Measurements from ENCODE around the gene PKNOX2. TPM values are rescaled to one million over a fixed set of nuclear protein-coding genes. Genes with fewer than 3 reads are reported as not detected.

The PKNOX2 gene
- total RNA-seq, 1 donor from 2014 or later: 21.5 TPM

GRCh38 chr11:125242141-125242775 lies 77.7 kb downstream of the PKNOX2 start:
- Mint-ChIP-seq H3K4me1 (peaks cover 31% of the 10 kb centered on the region), H3K27me3 (ENCODE audit: low read depth) (peaks cover 67% of the 10 kb centered on the region), H3K27ac (ENCODE audit: unreplicated experiment) (peak overlapping the region; percentile 83), H3K4me3 (no peak overlapping the region), H3K9me3 (no peaks in the 10 kb centered on the region), H3K36me3 (ENCODE audit: low read depth) (peaks cover 8% of the 10 kb centered on the region)
- TF ChIP-seq CTCF (conservative IDR thresholded peaks at IDR 0.05): no peak
- DNase-seq (ENCODE audit: low read depth, low spot score): no peak

DNA sequence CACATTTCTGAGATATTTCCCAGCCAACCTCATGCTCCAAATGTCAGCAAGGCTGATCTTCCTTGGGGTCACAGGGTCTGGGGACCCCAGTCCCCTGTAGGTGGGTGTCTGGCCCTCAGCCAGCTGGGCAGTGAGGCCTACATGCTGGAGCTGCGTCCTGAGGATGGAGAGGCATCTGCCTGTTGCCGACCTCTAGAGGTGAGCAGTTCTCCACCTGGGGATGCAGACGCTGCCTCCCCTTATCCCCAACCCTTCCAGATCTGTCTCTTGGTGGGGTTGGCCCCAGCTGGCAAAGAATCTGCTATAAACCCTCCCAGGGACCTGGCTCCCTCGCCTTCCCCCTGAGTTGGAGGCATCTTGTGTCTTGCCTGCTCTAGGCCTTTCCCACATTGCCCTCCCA lies 79.6 kb downstream of the PKNOX2 start:
- no peak for DNase-seq (ENCODE audit: low read depth, low spot score)
- H3K4me1 Mint-ChIP-seq: peaks cover 20% of the 10 kb centered on the region
- peaks cover 5% of the 10 kb centered on the region for H3K36me3 Mint-ChIP-seq (ENCODE audit: low read depth)
- no peak overlapping the region for H3K4me3 Mint-ChIP-seq
- H3K27me3 Mint-ChIP-seq (ENCODE audit: low read depth): peaks cover 50% of the 10 kb centered on the region
- TF ChIP-seq CTCF (conservative IDR thresholded peaks at IDR 0.05): no peak
- H3K27ac Mint-ChIP-seq (ENCODE audit: unreplicated experiment): peak overlapping the region; percentile 27
- H3K9me3 Mint-ChIP-seq: no peaks in the 10 kb centered on the region

DNA sequence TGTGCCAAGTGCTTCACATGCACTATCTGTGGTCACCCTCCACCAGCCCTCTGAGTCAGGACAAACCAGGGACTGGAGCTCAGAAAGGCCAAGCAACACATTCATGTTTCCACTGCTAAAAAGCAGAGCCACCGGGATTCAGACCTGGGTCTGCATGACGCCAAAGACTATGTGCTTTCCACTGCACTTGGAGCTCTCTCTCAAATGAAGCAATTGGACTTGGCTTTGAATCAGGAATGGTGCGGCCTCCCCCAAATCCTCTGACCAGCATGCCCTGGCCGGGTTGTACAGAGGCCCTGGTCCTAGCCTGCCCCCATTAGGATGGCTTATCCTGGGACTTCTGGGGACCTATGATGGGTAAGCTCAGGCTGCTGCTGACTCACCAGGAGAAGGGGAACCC lies 80.7 kb downstream of the PKNOX2 start:
- peaks cover 5% of the 10 kb centered on the region for H3K36me3 Mint-ChIP-seq (ENCODE audit: low read depth)
- peaks cover 13% of the 10 kb centered on the region for H3K4me1 Mint-ChIP-seq
- H3K27me3 Mint-ChIP-seq (ENCODE audit: low read depth): peaks cover 39% of the 10 kb centered on the region
- H3K27ac Mint-ChIP-seq (ENCODE audit: unreplicated experiment): no peak overlapping the region
- H3K9me3 Mint-ChIP-seq: no peaks in the 10 kb centered on the region
- no peak for DNase-seq (ENCODE audit: low read depth, low spot score)
- TF ChIP-seq CTCF (conservative IDR thresholded peaks at IDR 0.05): no peak
- no peak overlapping the region for H3K4me3 Mint-ChIP-seq

DNA sequence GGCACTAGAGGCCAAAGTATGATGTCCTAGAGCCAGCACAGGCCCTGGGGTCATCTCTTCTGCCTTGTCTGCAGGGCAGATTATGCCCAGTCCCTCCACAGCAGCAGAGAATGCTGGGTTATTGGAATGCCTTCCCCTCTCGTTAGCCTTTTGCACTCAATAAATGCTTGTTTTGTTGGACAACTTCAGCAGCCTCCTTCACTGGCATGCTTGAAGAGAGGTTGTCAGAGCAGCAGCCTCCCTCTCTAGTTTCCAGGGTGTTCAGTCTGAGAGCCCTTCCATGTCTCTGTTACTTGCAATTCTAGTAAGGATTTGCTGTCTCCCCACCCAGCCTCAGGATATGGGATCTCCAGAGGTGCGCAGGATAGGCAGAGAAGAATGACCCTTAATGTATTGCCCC lies 82.9 kb downstream of the PKNOX2 start:
- no peak for TF ChIP-seq CTCF (conservative IDR thresholded peaks at IDR 0.05)
- Mint-ChIP-seq H3K27ac (ENCODE audit: unreplicated experiment) (peak overlapping the region; percentile 31), H3K4me1 (peaks cover 27% of the 10 kb centered on the region), H3K4me3 (no peak overlapping the region), H3K27me3 (ENCODE audit: low read depth) (peaks cover 23% of the 10 kb centered on the region), H3K9me3 (no peaks in the 10 kb centered on the region), H3K36me3 (ENCODE audit: low read depth) (no peaks in the 10 kb centered on the region)
- DNase-seq (ENCODE audit: low read depth, low spot score): no peak

- TF ChIP-seq CTCF (conservative IDR thresholded peaks at IDR 0.05): no peak
- Mint-ChIP-seq H3K27ac (ENCODE audit: unreplicated experiment) (peak overlapping the region; percentile 19), H3K27me3 (ENCODE audit: low read depth) (peaks cover 8% of the 10 kb centered on the region), H3K4me3 (no peak overlapping the region), H3K4me1 (peaks cover 28% of the 10 kb centered on the region), H3K9me3 (no peaks in the 10 kb centered on the region), H3K36me3 (ENCODE audit: low read depth) (no peaks in the 10 kb centered on the region)
- DNase-seq (ENCODE audit: low read depth, low spot score): no peak
These were observed 86.0 kb downstream of the PKNOX2 start for GRCh38 chr11:125250318-125251213.
